IMR-90 (cell line): Measurements from ENCODE around the gene RXFP1. TPM values are rescaled to one million over a fixed set of nuclear protein-coding genes. Genes with fewer than 3 reads are reported as not detected.

ENCODE experiments used
- ATAC-seq: fragments of 200-7000 bp; cut with Tn5 transposase; 2 replicates; pipeline ENCODE4 v1.9.1; 2020; ENCODE audit warnings: low read depth, mild to moderate bottlenecking, moderate library complexity
- BruUV-seq: library from RNA; stranded (reverse); fragments of 400-500 nt; replicated peaks from 2 replicates; lab custom pipeline; 2021; lab: Mats Ljungman, UMichigan
- CTCF ChIA-PET: fragments of 300-600 bp; formaldehyde crosslinking; extraction: SDS; loops from one replicate; lab custom pipeline; 2021; ENCODE audit warnings: antibody characterized with exemption; lab: Yijun Ruan, JAX
- POLR2A ChIA-PET: fragments of 300-600 bp; sonication (Branson Sonifier 250); formaldehyde crosslinking; loops from one replicate; lab custom pipeline; 2022; ENCODE audit warnings: antibody characterized with exemption; ENCODE audit not compliant: unreplicated experiment; lab: Charles Lee
- DNase-seq: peaks from one replicate; pipeline ENCODE4 v3.0.0; 2013
- H2AFZ ChIP-seq: replicated peaks from 2 replicates; pipeline ENCODE3; 2013; ENCODE audit warnings: low read length, mild to moderate bottlenecking; ENCODE audit not compliant: poor library complexity
- H2AK5ac ChIP-seq: 2 replicates; pipeline ENCODE4 v1.6.1; 2013; ENCODE audit warnings: low read depth, low read length, inconsistent platforms
- H2AK9ac ChIP-seq: replicated peaks from 2 replicates; pipeline ENCODE3; 2013; ENCODE audit warnings: mild to moderate bottlenecking, low read depth, low read length, moderate library complexity; ENCODE audit not compliant: poor library complexity
- H2BK120ac ChIP-seq: 2 replicates; pipeline ENCODE4 v1.6.1; 2013; ENCODE audit warnings: low read depth, low read length, inconsistent platforms
- H2BK15ac ChIP-seq: 3 replicates; pipeline ENCODE4 v1.6.1; 2013; ENCODE audit warnings: low read depth, low read length, inconsistent platforms
- H2BK20ac ChIP-seq: 2 replicates; pipeline ENCODE4 v1.6.1; 2013; ENCODE audit warnings: low read depth, mild to moderate bottlenecking, inconsistent platforms, low read length, moderate library complexity
- H2BK5ac ChIP-seq: 2 replicates; pipeline ENCODE4 v1.6.1; 2013; ENCODE audit warnings: mild to moderate bottlenecking, low read depth, low read length, inconsistent platforms; ENCODE audit not compliant: poor library complexity, severe bottlenecking
- H3K14ac ChIP-seq: replicated peaks from 2 replicates; pipeline ENCODE4 v1.6.1; 2013; ENCODE audit warnings: low read depth, low read length, inconsistent platforms
- H3K18ac ChIP-seq: 2 replicates; pipeline ENCODE4 v1.6.1; 2013; ENCODE audit warnings: low read depth, low read length, control low read depth
- H3K23ac ChIP-seq: 2 replicates; pipeline ENCODE4 v1.6.1; 2013; ENCODE audit warnings: low read depth, low read length, inconsistent platforms
- H3K27ac ChIP-seq: 2 replicates; pipeline ENCODE4 v1.5.1; 2013; ENCODE audit warnings: mild to moderate bottlenecking, control low read depth, low read length; ENCODE audit not compliant: insufficient read depth
- H3K27me3 ChIP-seq: 2 replicates; pipeline ENCODE4 v1.6.1; 2013; ENCODE audit warnings: low read length; ENCODE audit not compliant: control insufficient read depth, insufficient read depth
- H3K36me3 ChIP-seq: 2 replicates; pipeline ENCODE4 v1.6.1; 2013; ENCODE audit warnings: low read length, mixed read lengths; ENCODE audit not compliant: control insufficient read depth, insufficient read depth
- H3K4ac ChIP-seq: 2 replicates; pipeline ENCODE4 v1.6.1; 2013; ENCODE audit warnings: low read depth, low read length, inconsistent platforms
- H3K4me1 ChIP-seq: 2 replicates; pipeline ENCODE4 v1.6.1; 2013; ENCODE audit warnings: low read length, mixed read lengths; ENCODE audit not compliant: control insufficient read depth, insufficient read depth
- H3K4me2 ChIP-seq: 2 replicates; pipeline ENCODE4 v1.6.1; 2013; ENCODE audit warnings: low read depth, mild to moderate bottlenecking, control low read depth, low read length, moderate library complexity
- H3K4me3 ChIP-seq: 2 replicates; pipeline ENCODE4 v1.5.1; 2013; ENCODE audit warnings: low read depth, mild to moderate bottlenecking, control low read depth, low read length, moderate library complexity; ENCODE audit not compliant: insufficient read depth
- H3K56ac ChIP-seq: 2 replicates; pipeline ENCODE4 v1.6.1; 2013; ENCODE audit warnings: low read length, inconsistent platforms; ENCODE audit not compliant: insufficient read depth; ENCODE audit errors: extremely low read depth
- H3K79me1 ChIP-seq, 2 experiments: 2 replicates each; pipeline ENCODE4 v1.6.1; 2013; ENCODE audit warnings: low read length in 2 of 2, inconsistent platforms in 1 of 2, low read depth in 1 of 2
- H3K9ac ChIP-seq: 2 replicates; pipeline ENCODE4 v1.6.1; 2013; ENCODE audit warnings: low read depth, low read length, control low read depth
- H3K9me1 ChIP-seq: 2 replicates; pipeline ENCODE4 v1.6.1; 2013; ENCODE audit warnings: low read length, inconsistent platforms; ENCODE audit not compliant: insufficient read depth
- H3K9me3 ChIP-seq: 2 replicates; pipeline ENCODE4 v1.6.1; 2013; ENCODE audit warnings: low read length; ENCODE audit not compliant: control insufficient read depth, insufficient read depth
- H4K20me1 ChIP-seq: 2 replicates; pipeline ENCODE4 v1.6.1; 2013; ENCODE audit warnings: low read length, inconsistent platforms; ENCODE audit not compliant: insufficient read depth
- H4K5ac ChIP-seq: 2 replicates; pipeline ENCODE4 v1.6.1; 2013; ENCODE audit warnings: mild to moderate bottlenecking, low read depth, low read length, control low read depth
- H4K8ac ChIP-seq, 2 experiments: 2 replicates each; pipeline ENCODE4 v1.6.1; 2013; ENCODE audit warnings: low read depth in 2 of 2, low read length in 2 of 2, control low read depth in 1 of 2, inconsistent platforms in 1 of 2
- H4K91ac ChIP-seq: 2 replicates; pipeline ENCODE4 v1.6.1; 2013; ENCODE audit warnings: low read depth, low read length, inconsistent platforms; ENCODE audit not compliant: insufficient read depth
- BHLHE40 ChIP-seq: fragments of 150-350 bp; IDR thresholded peaks from 2 replicates; pipeline ENCODE4 v1.6.1; 2016; ENCODE audit warnings: mild to moderate bottlenecking, low read depth, low read length
- CEBPB ChIP-seq: IDR thresholded peaks from 2 replicates; pipeline ENCODE4 v1.6.1; 2012; ENCODE audit warnings: low read depth, low read length, improper control_type of control experiment
- CHD1 ChIP-seq: IDR thresholded peaks from 2 replicates; pipeline ENCODE4 v1.6.1; 2012; ENCODE audit warnings: low read depth, low read length, improper control_type of control experiment
- CTCF ChIP-seq: conservative IDR thresholded peaks from 2 replicates; pipeline ENCODE4 v1.5.1; 2012; ENCODE audit warnings: mild to moderate bottlenecking, low read depth, low read length, improper control_type of control experiment
- ELK1 ChIP-seq: fragments of 150-350 bp; IDR thresholded peaks from 2 replicates; pipeline ENCODE4 v1.6.1; 2016; ENCODE audit warnings: low read depth, mild to moderate bottlenecking, low read length, moderate library complexity, borderline replicate concordance
- FOS ChIP-seq: fragments of 150-350 bp; IDR thresholded peaks from 2 replicates; pipeline ENCODE4 v1.6.1; 2016; ENCODE audit warnings: low read depth, low read length
- MAFK ChIP-seq: IDR thresholded peaks from 2 replicates; pipeline ENCODE4 v1.6.1; 2012; ENCODE audit warnings: low read depth, low read length, improper control_type of control experiment
- MAZ ChIP-seq: IDR thresholded peaks from 2 replicates; pipeline ENCODE4 v1.6.1; 2012; ENCODE audit warnings: low read depth, mild to moderate bottlenecking, low read length, improper control_type of control experiment, moderate library complexity, borderline replicate concordance
- MXI1 ChIP-seq: IDR thresholded peaks from 2 replicates; pipeline ENCODE4 v1.6.1; 2012; ENCODE audit warnings: low read depth, mild to moderate bottlenecking, low read length, moderate library complexity, borderline replicate concordance
- NFE2L2 ChIP-seq: fragments of 150-350 bp; IDR thresholded peaks from 2 replicates; pipeline ENCODE4 v1.6.1; 2016; ENCODE audit warnings: low read depth, mild to moderate bottlenecking, low read length
- POLR2A ChIP-seq: IDR thresholded peaks from 2 replicates; pipeline ENCODE4 v1.6.1; 2012; ENCODE audit warnings: mild to moderate bottlenecking, low read depth, low read length
- RAD21 ChIP-seq: IDR thresholded peaks from 2 replicates; pipeline ENCODE4 v1.6.1; 2012; ENCODE audit warnings: low read length, improper control_type of control experiment
- RCOR1 ChIP-seq: IDR thresholded peaks from 2 replicates; pipeline ENCODE4 v1.6.1; 2012; ENCODE audit warnings: mild to moderate bottlenecking, low read length, improper control_type of control experiment; ENCODE audit not compliant: insufficient replicate concordance
- RFX5 ChIP-seq: IDR thresholded peaks from 2 replicates; pipeline ENCODE4 v1.8.0; 2012; ENCODE audit warnings: low read depth, mild to moderate bottlenecking, low read length, moderate library complexity
- SMC3 ChIP-seq: fragments of 150-350 bp; IDR thresholded peaks from 2 replicates; pipeline ENCODE4 v1.6.1; 2016; ENCODE audit warnings: low read depth, mild to moderate bottlenecking, antibody characterized with exemption, low read length, moderate library complexity
- WGBS, 2 experiments: methylation state at CpG; one replicate each; pipeline versions ENCODE4 v1.1.5 to v1.1.7; 2013; ENCODE audit warnings: missing lambda C conversion rate in 2 of 2; ENCODE audit not compliant: insufficient read length in 1 of 2; ENCODE audit errors: extremely low coverage in 2 of 2; 5-methylcytosine and 5-hydroxymethylcytosine counted together
- dilution Hi-C: fragments of 300-500 bp; cut with HindIII; formaldehyde crosslinking; loops from one replicate; pipeline ENCODE4 v1.14.3; 2018; ENCODE audit warnings: low sequenced_read_pairs; ENCODE audit not compliant: unreplicated experiment
- in situ Hi-C: fragments of 300-500 bp; cut with MboI; formaldehyde crosslinking; loops from 3 replicates; pipeline ENCODE4 v1.14.3; 2019; ENCODE audit warnings: low sequenced_read_pairs, inconsistent platforms, mixed read lengths
- intact Hi-C: fragments of 100-400 bp; cut with micrococcal nuclease; formaldehyde crosslinking; loops from 2 replicates; pipeline ENCODE4 v1.10.0; 2022
- polyA plus RNA-seq, 3 experiments: library from polyadenylated mRNA; depleted of rRNA; stranded (reverse); fragments of >200 nt; gene quantifications; 2 replicates each; pipeline ENCODE4 v1.2.3, GENCODE V29; 2012; ENCODE audit warnings: low replicate concordance in 1 of 3
- total RNA-seq: library from RNA; depleted of rRNA; stranded (reverse); fragments of >200 nt; gene quantifications from 2 replicates; pipeline ENCODE4 v1.2.3, GENCODE V29; 2012
- TF ChIP-seq, protein P1 (sequence below): fragments of 150-350 bp; IDR thresholded peaks from 2 replicates; pipeline ENCODE4 v1.6.1; 2017; ENCODE audit warnings: mild to moderate bottlenecking, antibody characterized with exemption, low read length, low read depth

Gene RXFP1
- total and polyA plus RNA-seq, 2 of the 4 experiments (the other 2 are of a cell fraction), result not detected

DNA sequence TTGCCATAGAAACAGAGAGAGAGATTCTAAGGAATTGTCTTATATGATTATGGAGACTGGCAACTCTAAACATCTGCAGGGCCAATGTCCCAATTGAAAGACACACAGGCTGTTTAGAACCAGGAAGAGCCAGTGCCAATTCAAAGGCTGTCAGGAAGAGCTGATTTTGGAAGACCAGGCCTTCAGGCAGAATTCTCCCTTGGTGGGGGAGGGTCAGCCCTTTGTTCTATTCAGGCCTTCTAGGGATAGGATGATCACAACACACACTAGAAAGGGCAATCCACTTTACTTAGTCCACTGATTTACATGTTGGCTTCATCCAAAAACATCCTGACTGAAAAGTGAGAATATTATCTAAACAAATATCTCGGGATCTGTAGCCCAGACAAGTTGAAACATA, 134.8 kb downstream of the RXFP1 start:
- H3K9me1 ChIP-seq, result no peaks in the 10 kb centered on the region
- no TSS peak for BruUV-seq
- H2BK5ac ChIP-seq, result no peak overlapping the region
- H2AK5ac ChIP-seq, result no peak overlapping the region
- no peak overlapping the region for H3K27ac ChIP-seq
- ATAC-seq (no peak), DNase-seq (no peak)
- intact Hi-C loops, result no loop called here
- H3K4ac ChIP-seq, result no peak overlapping the region
- no peak overlapping the region for H2AFZ ChIP-seq
- no peak overlapping the region for H2BK20ac ChIP-seq
- no peak overlapping the region for H2BK120ac ChIP-seq
- no peak overlapping the region for H2AK9ac ChIP-seq
- H3K14ac ChIP-seq, result no peak overlapping the region
- H3K4me1 ChIP-seq, result no peaks in the 10 kb centered on the region
- no peaks in the 10 kb centered on the region for H4K20me1 ChIP-seq
- H3K4me3 ChIP-seq, result no peak overlapping the region
- no peak overlapping the region for H3K9ac ChIP-seq
- no peaks in the 10 kb centered on the region for H3K36me3 ChIP-seq
- no peak overlapping the region for H3K18ac ChIP-seq
- no peaks in the 10 kb centered on the region for H3K79me1 ChIP-seq
- H3K27me3 ChIP-seq, result no peaks in the 10 kb centered on the region
- H3K56ac ChIP-seq, result no peak overlapping the region
- no peak for TF ChIP-seq FOS
- no peak for TF ChIP-seq RCOR1
- no peak for TF ChIP-seq CEBPB
- no peak for TF ChIP-seq BHLHE40
- no peak for TF ChIP-seq MAZ
- TF ChIP-seq POLR2A, result no peak
- TF ChIP-seq, protein P1, sequence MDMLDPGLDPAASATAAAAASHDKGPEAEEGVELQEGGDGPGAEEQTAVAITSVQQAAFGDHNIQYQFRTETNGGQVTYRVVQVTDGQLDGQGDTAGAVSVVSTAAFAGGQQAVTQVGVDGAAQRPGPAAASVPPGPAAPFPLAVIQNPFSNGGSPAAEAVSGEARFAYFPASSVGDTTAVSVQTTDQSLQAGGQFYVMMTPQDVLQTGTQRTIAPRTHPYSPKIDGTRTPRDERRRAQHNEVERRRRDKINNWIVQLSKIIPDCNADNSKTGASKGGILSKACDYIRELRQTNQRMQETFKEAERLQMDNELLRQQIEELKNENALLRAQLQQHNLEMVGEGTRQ, result no peak
- no peak for TF ChIP-seq RFX5
- TF ChIP-seq ELK1, result no peak
- no peak for TF ChIP-seq MAFK
- no peak for TF ChIP-seq RAD21
- no peak for TF ChIP-seq CHD1
- TF ChIP-seq MXI1, result no peak
- no peak for TF ChIP-seq NFE2L2
- TF ChIP-seq CTCF, result no peak
- no peak for TF ChIP-seq SMC3
- in situ Hi-C loops, result no loop called here
- no peak overlapping the region for H2BK15ac ChIP-seq
- WGBS, 2 experiments, result no CpG with 5 or more reads among the region's 1 CpG
- ChIA-PET POLR2A (no interaction called here), CTCF (interaction anchor here (1.4 kb wide), 1 partner anchor 11 kb away, joined by 6 read pairs; no protein-coding TSS in a partner anchor)
- H3K4me2 ChIP-seq, result no peak overlapping the region
- no peak overlapping the region for H3K23ac ChIP-seq
- H3K9me3 ChIP-seq, result no peaks in the 10 kb centered on the region
- H4K91ac ChIP-seq, result no peak overlapping the region
- H4K5ac ChIP-seq, result no peak overlapping the region
- dilution Hi-C loops, result no loop called here
- H4K8ac ChIP-seq, result no peak overlapping the region
